Ishikawa (cell line): Measurements from ENCODE around the gene DYRK1A.

Experiments
- CEBPB ChIP-seq: IDR thresholded peaks from 2 replicates; pipeline ENCODE4 v1.6.1; 2012
- CREB1 ChIP-seq: IDR thresholded peaks from 2 replicates; pipeline ENCODE4 v1.6.1; 2012; ENCODE audit warnings: low read depth
- EGR1 ChIP-seq: IDR thresholded peaks from 2 replicates; pipeline ENCODE4 v1.6.1; 2012
- EP300 ChIP-seq: IDR thresholded peaks from 2 replicates; pipeline ENCODE4 v1.6.1; 2012; ENCODE audit warnings: borderline replicate concordance
- FOXM1 ChIP-seq: IDR thresholded peaks from 2 replicates; pipeline ENCODE4 v1.6.1; 2012; ENCODE audit warnings: low read depth, borderline replicate concordance
- NFIC ChIP-seq: IDR thresholded peaks from 2 replicates; pipeline ENCODE4 v1.6.1; 2012
- RAD21 ChIP-seq: IDR thresholded peaks from 2 replicates; pipeline ENCODE4 v1.6.1; 2012; ENCODE audit warnings: low read depth
- TAF1 ChIP-seq: IDR thresholded peaks from 2 replicates; pipeline ENCODE4 v1.6.1; 2012; ENCODE audit warnings: low read depth, mild to moderate bottlenecking
- TCF12 ChIP-seq: IDR thresholded peaks from 2 replicates; pipeline ENCODE4 v1.6.1; 2012; ENCODE audit warnings: low read depth
- TEAD4 ChIP-seq: IDR thresholded peaks from 2 replicates; pipeline ENCODE4 v1.6.1; 2012
- YY1 ChIP-seq: IDR thresholded peaks from 2 replicates; pipeline ENCODE4 v1.6.1; 2012; ENCODE audit warnings: low read depth
- ZBTB7A ChIP-seq: IDR thresholded peaks from 2 replicates; pipeline ENCODE4 v1.6.1; 2012; ENCODE audit warnings: low read depth
- TF ChIP-seq, protein P1 (sequence below): IDR thresholded peaks from 2 replicates; pipeline ENCODE4 v1.6.1; 2012
- TF ChIP-seq, protein P2 (sequence below): IDR thresholded peaks from 2 replicates; pipeline ENCODE4 v1.6.1; 2012; ENCODE audit warnings: low read depth, mild to moderate bottlenecking
- TF ChIP-seq, protein P3 (sequence below): IDR thresholded peaks from 2 replicates; pipeline ENCODE4 v1.6.1; 2012

The DYRK1A gene

DNA sequence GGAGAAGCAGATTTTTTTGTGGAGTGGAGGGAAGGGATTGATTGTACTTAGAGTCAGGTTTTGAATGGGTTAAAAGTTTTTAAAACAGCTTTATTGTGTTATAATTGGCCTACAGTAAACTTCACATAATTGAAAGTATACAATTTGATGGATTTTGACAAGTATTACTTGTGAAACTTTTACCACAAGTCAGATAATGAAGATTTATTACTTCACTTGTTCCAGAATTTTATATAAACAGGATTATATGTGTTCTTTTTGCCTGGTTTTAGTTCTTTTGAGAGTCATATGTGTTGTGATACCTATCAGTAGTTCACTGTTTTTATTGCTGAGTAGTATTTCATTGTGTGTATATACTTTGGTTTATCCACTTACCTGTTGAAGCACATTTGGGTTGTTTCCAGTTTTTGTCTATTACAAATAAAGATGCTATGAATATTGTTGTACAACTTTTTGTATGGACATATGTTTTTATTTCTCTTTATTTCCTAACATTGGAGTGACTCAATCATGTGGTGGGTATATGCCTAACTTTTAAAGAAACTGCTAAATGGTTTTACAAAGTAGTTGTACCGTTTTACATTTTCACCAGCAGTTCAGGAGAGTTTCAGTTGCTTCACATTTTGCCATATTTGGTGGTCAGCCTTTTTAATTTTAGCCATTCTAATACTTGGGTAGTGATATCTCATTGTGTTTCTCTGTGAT lies 71.0 kb downstream of the DYRK1A start:
- TF ChIP-seq YY1 (no peak), RAD21 (no peak), TAF1 (no peak), FOXM1 (no peak), NFIC (no peak), TEAD4 (no peak), EP300 (no peak), ZBTB7A (no peak), CEBPB (no peak), CREB1 (no peak), EGR1 (no peak), TCF12 (no peak)
- TF ChIP-seq, protein P1, sequence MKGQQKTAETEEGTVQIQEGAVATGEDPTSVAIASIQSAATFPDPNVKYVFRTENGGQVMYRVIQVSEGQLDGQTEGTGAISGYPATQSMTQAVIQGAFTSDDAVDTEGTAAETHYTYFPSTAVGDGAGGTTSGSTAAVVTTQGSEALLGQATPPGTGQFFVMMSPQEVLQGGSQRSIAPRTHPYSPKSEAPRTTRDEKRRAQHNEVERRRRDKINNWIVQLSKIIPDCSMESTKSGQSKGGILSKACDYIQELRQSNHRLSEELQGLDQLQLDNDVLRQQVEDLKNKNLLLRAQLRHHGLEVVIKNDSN: no peak
- TF ChIP-seq, protein P2, sequence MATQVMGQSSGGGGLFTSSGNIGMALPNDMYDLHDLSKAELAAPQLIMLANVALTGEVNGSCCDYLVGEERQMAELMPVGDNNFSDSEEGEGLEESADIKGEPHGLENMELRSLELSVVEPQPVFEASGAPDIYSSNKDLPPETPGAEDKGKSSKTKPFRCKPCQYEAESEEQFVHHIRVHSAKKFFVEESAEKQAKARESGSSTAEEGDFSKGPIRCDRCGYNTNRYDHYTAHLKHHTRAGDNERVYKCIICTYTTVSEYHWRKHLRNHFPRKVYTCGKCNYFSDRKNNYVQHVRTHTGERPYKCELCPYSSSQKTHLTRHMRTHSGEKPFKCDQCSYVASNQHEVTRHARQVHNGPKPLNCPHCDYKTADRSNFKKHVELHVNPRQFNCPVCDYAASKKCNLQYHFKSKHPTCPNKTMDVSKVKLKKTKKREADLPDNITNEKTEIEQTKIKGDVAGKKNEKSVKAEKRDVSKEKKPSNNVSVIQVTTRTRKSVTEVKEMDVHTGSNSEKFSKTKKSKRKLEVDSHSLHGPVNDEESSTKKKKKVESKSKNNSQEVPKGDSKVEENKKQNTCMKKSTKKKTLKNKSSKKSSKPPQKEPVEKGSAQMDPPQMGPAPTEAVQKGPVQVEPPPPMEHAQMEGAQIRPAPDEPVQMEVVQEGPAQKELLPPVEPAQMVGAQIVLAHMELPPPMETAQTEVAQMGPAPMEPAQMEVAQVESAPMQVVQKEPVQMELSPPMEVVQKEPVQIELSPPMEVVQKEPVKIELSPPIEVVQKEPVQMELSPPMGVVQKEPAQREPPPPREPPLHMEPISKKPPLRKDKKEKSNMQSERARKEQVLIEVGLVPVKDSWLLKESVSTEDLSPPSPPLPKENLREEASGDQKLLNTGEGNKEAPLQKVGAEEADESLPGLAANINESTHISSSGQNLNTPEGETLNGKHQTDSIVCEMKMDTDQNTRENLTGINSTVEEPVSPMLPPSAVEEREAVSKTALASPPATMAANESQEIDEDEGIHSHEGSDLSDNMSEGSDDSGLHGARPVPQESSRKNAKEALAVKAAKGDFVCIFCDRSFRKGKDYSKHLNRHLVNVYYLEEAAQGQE: no peak
- TF ChIP-seq, protein P3, sequence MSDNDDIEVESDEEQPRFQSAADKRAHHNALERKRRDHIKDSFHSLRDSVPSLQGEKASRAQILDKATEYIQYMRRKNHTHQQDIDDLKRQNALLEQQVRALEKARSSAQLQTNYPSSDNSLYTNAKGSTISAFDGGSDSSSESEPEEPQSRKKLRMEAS: no peak

DNA sequence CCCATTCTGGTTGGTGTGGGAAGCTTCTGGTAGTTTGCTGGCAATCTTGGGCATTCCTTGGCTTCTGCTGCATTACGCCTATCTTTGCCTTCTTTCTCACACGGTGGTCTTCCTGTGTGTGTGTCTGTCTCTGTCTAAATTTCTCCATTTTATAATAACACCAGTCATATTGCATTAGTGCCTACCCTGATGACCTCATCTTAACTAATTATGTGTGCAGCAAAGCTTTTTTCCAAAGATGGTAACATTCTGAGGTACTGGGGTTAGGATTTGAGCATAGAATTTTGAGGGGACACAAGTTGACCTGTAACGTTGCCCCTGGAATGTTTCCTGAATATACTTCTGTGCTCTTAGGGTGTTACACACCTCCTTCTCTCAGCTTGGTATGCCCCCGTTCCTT lies 77.1 kb downstream of the DYRK1A start:
- TF ChIP-seq NFIC (no peak), RAD21 (no peak), TAF1 (no peak), ZBTB7A (no peak), TCF12 (no peak), YY1 (no peak), FOXM1 (no peak), TEAD4 (no peak), EGR1 (no peak), CEBPB (no peak), EP300 (no peak), CREB1 (no peak)
- TF ChIP-seq, protein P1: no peak
- TF ChIP-seq, protein P2: no peak
- TF ChIP-seq, protein P3: no peak

DNA sequence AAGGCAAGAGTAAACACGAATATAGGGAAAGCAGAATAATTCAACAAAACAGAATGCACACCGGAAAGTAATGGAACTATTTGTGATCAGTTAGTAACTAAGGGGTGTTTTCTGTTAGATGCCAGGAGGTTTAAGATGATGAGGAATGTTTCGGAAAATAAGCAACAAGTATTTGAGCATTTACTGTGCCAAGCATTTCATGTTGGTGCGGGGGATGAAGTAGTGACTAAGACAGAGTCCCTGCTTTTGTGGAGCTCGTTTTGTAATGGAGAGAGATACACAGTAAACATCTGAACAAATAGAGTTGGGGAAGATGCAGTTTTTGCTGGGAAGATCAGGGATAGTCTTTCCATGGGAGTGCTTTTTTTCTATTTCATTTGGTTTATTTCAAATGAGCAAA lies 78.7 kb downstream of the DYRK1A start:
- TF ChIP-seq CREB1: no peak
- TF ChIP-seq EP300: no peak

DNA sequence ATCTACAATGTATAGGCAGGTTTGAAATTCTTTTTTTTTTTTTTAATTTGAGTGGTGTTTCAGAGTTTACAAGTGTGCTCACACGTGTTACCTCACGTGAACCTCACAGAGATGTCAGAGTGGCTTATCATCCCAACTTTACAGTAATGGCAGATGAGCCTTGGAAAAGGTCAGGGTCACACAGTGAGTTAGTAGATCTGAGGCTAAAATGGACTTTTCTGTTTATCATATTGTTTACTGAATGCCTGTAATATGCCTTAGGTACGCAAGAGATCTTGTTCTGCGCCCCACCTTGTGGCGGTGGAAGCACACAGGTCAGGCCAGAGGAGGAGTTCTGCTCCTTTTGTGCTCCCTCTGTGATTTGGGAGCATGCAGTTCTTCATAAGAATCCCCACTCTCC lies 80.0 kb downstream of the DYRK1A start:
- TF ChIP-seq YY1 (no peak), NFIC (no peak)

DNA sequence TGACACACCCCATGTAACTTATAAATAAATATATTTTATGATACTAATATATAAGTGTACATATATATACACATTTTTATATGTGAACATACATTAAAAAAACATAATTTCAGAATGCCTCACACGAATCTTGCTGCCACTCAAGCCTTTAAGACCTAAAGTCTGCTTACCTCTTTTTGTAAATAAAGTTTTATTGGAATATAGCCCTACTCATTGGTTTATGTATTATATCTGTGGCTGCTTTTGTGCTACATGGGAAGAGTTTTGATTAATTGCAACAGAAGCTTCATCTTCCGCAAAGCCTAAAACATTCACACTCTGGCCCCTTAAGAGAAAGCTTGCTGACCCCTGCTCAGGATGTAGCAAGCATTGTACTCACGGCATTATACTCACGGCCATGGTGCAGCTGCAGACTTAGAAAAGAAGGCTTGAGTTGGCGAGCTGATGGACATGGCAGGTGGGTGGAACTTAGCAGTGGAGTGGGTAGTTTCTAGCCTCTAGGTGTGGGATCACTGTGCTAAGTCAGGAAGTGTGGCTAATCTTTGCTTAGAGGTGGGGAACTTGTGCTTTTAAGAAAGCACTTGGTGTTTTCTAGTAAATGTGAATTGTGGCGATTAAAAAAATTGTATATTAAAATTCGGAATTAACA lies 80.8 kb downstream of the DYRK1A start:
- TF ChIP-seq, protein P2: no peak
- TF ChIP-seq NFIC: no peak
- TF ChIP-seq TCF12: no peak
- TF ChIP-seq, protein P1: no peak
- no peak for TF ChIP-seq TEAD4
- TF ChIP-seq CEBPB: no peak
- no peak for TF ChIP-seq TAF1
